H1 (cell line): ENCODE data around the gene MATN4. TPM values are rescaled to one million over a fixed set of nuclear protein-coding genes. Genes with fewer than 3 reads are reported as not detected.

Experiments
- CTCF ChIA-PET: fragments of 300-600 bp; sonication (Branson Sonifier 250); formaldehyde crosslinking; loops from one replicate; lab custom pipeline; 2021; ENCODE audit not compliant: partially characterized antibody; lab: Charles Lee
- POLR2A ChIA-PET: fragments of 300-600 bp; sonication (Branson Sonifier 250); formaldehyde crosslinking; loops from one replicate; lab custom pipeline; 2021; ENCODE audit warnings: inconsistent platforms; ENCODE audit not compliant: partially characterized antibody; lab: Charles Lee
- DNase-seq, 2 experiments: peaks; one replicate each; pipeline versions ENCODE4 v3.0.0 to v3.0.0-alpha.2; 2010 to 2022; ENCODE audit warnings: low spot score in 2 of 2, low read depth in 1 of 2, mixed read lengths in 1 of 2
- FAIRE-seq: peaks from 2 replicates; lab custom pipeline; 2011; peaks lifted over from hg19 to GRCh38; lab: Jason Lieb, UNC
- H2AFZ ChIP-seq: 2 replicates; pipeline ENCODE4 v1.8.1; 2012; ENCODE audit warnings: low read length, inconsistent platforms
- H2AK5ac ChIP-seq: 2 replicates; pipeline ENCODE4 v1.6.1; 2013; ENCODE audit warnings: low read depth, low read length
- H2BK120ac ChIP-seq: replicated peaks from 2 replicates; pipeline ENCODE3; 2013; ENCODE audit warnings: low read depth, low read length, inconsistent platforms
- H2BK12ac ChIP-seq: 2 replicates; pipeline ENCODE4 v1.6.1; 2013; ENCODE audit warnings: low read depth, low read length
- H2BK15ac ChIP-seq: 2 replicates; pipeline ENCODE4 v1.6.1; 2013; ENCODE audit warnings: low read length
- H2BK20ac ChIP-seq: 2 replicates; pipeline ENCODE4 v1.6.1; 2013; ENCODE audit warnings: low read length
- H2BK5ac ChIP-seq: 2 replicates; pipeline ENCODE4 v1.6.1; 2013; ENCODE audit warnings: low read depth, low read length
- H3K14ac ChIP-seq: 2 replicates; pipeline ENCODE4 v1.6.1; 2013; ENCODE audit warnings: inconsistent platforms; ENCODE audit not compliant: insufficient read length
- H3K18ac ChIP-seq: 2 replicates; pipeline ENCODE4 v1.6.1; 2013; ENCODE audit warnings: low read length; ENCODE audit errors: extremely low read depth
- H3K23ac ChIP-seq: 2 replicates; pipeline ENCODE4 v1.6.1; 2013; ENCODE audit warnings: inconsistent platforms; ENCODE audit not compliant: insufficient read length
- H3K23me2 ChIP-seq: 2 replicates; pipeline ENCODE4 v1.6.1; 2013; ENCODE audit warnings: low read depth, low read length
- H3K27ac ChIP-seq: 2 replicates; pipeline ENCODE4 v1.6.1; 2011; ENCODE audit warnings: low read depth, low read length, inconsistent platforms
- H3K27me3 ChIP-seq, 4 experiments: replicated peaks in 1 of 4; 1 replicate in 1 of 4; 2 replicates in 3 of 4; pipeline versions ENCODE4 v1.6.1 to v1.8.1; 2011 to 2013; ENCODE audit warnings: low read length in 3 of 4, mild to moderate bottlenecking in 3 of 4, inconsistent platforms in 2 of 4, mixed read lengths in 2 of 4, moderate library complexity in 1 of 4; ENCODE audit not compliant: control insufficient read depth in 3 of 4, insufficient read depth in 3 of 4; ENCODE audit errors: extremely low read depth in 1 of 4
- H3K36me3 ChIP-seq, 4 experiments: 2 replicates each; pipeline versions ENCODE4 v1.6.1 to v1.8.1; 2011 to 2013; ENCODE audit warnings: mild to moderate bottlenecking in 4 of 4, low read length in 3 of 4, moderate library complexity in 2 of 4, control low read depth in 1 of 4, inconsistent platforms in 1 of 4; ENCODE audit not compliant: insufficient read depth in 4 of 4, control insufficient read depth in 2 of 4
- H3K4ac ChIP-seq: replicated peaks from 2 replicates; pipeline ENCODE3; 2013; ENCODE audit warnings: low read length, low read depth, mixed read lengths, inconsistent platforms; ENCODE audit not compliant: insufficient read length
- H3K4me1 ChIP-seq, 4 experiments: replicated peaks in 1 of 4; 1 replicate in 1 of 4; 2 replicates in 3 of 4; pipeline versions ENCODE4 v1.6.1 to v1.8.1; 2011 to 2013; ENCODE audit warnings: low read length in 3 of 4, inconsistent platforms in 2 of 4, mixed read lengths in 1 of 4; ENCODE audit not compliant: insufficient read depth in 4 of 4, control insufficient read depth in 3 of 4
- H3K4me2 ChIP-seq, 2 experiments: 2 replicates each; pipeline versions ENCODE4 v1.6.1 to v1.8.1; 2011 to 2013; ENCODE audit warnings: low read depth in 2 of 2, low read length in 2 of 2, control low read depth in 1 of 2, inconsistent platforms in 1 of 2, mild to moderate bottlenecking in 1 of 2; ENCODE audit not compliant: insufficient read depth in 1 of 2
- H3K4me3 ChIP-seq, 4 experiments: fragments of 200-600, 300-600 bp in 1 of 4; sonication (generic), shearing (Covaris generic), sonication (Bioruptor Twin) in 1 of 4; 2 replicates each; pipeline versions ENCODE4 v1.5.1 to v1.8.1; 2011 to 2016; ENCODE audit warnings: low read length in 4 of 4, low read depth in 3 of 4, control low read depth in 2 of 4, inconsistent platforms in 2 of 4, mild to moderate bottlenecking in 2 of 4, mixed read lengths in 1 of 4, moderate library complexity in 1 of 4; ENCODE audit not compliant: insufficient read depth in 2 of 4; ENCODE audit errors: extremely low read depth in 1 of 4
- H3K56ac ChIP-seq: replicated peaks from 2 replicates; pipeline ENCODE3; 2013; ENCODE audit warnings: low read depth, mild to moderate bottlenecking, mixed read lengths, low read length, inconsistent platforms; ENCODE audit not compliant: insufficient read length
- H3K79me1 ChIP-seq: 2 replicates; pipeline ENCODE4 v1.6.1; 2013; ENCODE audit warnings: low read depth, low read length, control low read depth
- H3K79me2 ChIP-seq, 2 experiments: 2 replicates each; pipeline versions ENCODE4 v1.6.1 to v1.8.1; 2012 to 2013; ENCODE audit warnings: low read length in 2 of 2, mild to moderate bottlenecking in 2 of 2, inconsistent platforms in 1 of 2; ENCODE audit not compliant: insufficient read depth in 2 of 2, control insufficient read depth in 1 of 2
- H3K9ac ChIP-seq, 4 experiments: replicated peaks in 1 of 4; 1 replicate in 1 of 4; 2 replicates in 3 of 4; pipeline versions ENCODE4 v1.6.1 to v1.8.1; 2011 to 2013; ENCODE audit warnings: low read depth in 3 of 4, low read length in 3 of 4, control low read depth in 2 of 4, mild to moderate bottlenecking in 2 of 4, moderate library complexity in 2 of 4, inconsistent platforms in 1 of 4; ENCODE audit errors: extremely low read depth in 1 of 4
- H3K9me3 ChIP-seq, 2 experiments: 2 replicates each; pipeline versions ENCODE4 v1.6.1 to v1.8.1; 2012 to 2013; ENCODE audit warnings: mild to moderate bottlenecking in 2 of 2, moderate library complexity in 2 of 2, control low read depth in 1 of 2, inconsistent platforms in 1 of 2, low read depth in 1 of 2, low read length in 1 of 2, mixed read lengths in 1 of 2; ENCODE audit not compliant: insufficient read depth in 2 of 2
- H4K20me1 ChIP-seq, 2 experiments: replicated peaks in 1 of 2; 2 replicates each; pipeline versions ENCODE3 to v1.8.1; 2011 to 2013; ENCODE audit warnings: inconsistent platforms in 2 of 2, low read length in 2 of 2, mild to moderate bottlenecking in 1 of 2; ENCODE audit not compliant: insufficient read depth in 2 of 2, control insufficient read depth in 1 of 2
- H4K5ac ChIP-seq: 2 replicates; pipeline ENCODE4 v1.6.1; 2013; ENCODE audit warnings: low read length, low read depth, mixed read lengths, inconsistent platforms; ENCODE audit not compliant: insufficient read length
- H4K8ac ChIP-seq: 2 replicates; pipeline ENCODE4 v1.8.0; 2013; ENCODE audit warnings: mild to moderate bottlenecking, moderate library complexity, low read length, inconsistent platforms; ENCODE audit not compliant: insufficient read depth; ENCODE audit errors: extremely low read depth
- H4K91ac ChIP-seq: replicated peaks from 2 replicates; pipeline ENCODE3; 2013; ENCODE audit warnings: low read length, mixed read lengths, inconsistent platforms; ENCODE audit not compliant: insufficient read length
- ASH2L ChIP-seq: fragments of 200-600, 300-600 bp; sonication (generic); IDR thresholded peaks from one replicate; pipeline ENCODE4 v1.7.1; 2017; ENCODE audit warnings: low read length
- KDM1A ChIP-seq: fragments of 200-600, 300-600 bp; sonication (generic); IDR thresholded peaks from 2 replicates; pipeline ENCODE4 v1.7.1; 2016; ENCODE audit warnings: mild to moderate bottlenecking, low read length, borderline replicate concordance
- WGBS, 2 experiments: shearing (Covaris generic) in 1 of 2; methylation state at CpG; one replicate each; pipeline versions ENCODE4 v1.1.6 to v1.1.7; 2013 to 2015; ENCODE audit warnings: low lambda C conversion rate in 2 of 2, mixed read lengths in 2 of 2, inconsistent platforms in 1 of 2, low coverage in 1 of 2, missing lambda C conversion rate in 1 of 2; ENCODE audit not compliant: insufficient replicate concordance in 2 of 2, insufficient coverage in 1 of 2, insufficient read length in 1 of 2; ENCODE audit errors: extremely low coverage in 1 of 2, missing lambda C conversion rate in 1 of 2; 5-methylcytosine and 5-hydroxymethylcytosine counted together
- polyA plus RNA-seq, 7 experiments: library from polyadenylated mRNA; depleted of rRNA in 3 of 7; stranded (reverse) in 5 of 7; unstranded in 2 of 7; fragments of >200 nt in 5 of 7; fragments of 200-250 nt in 2 of 7; gene quantifications; 1 replicate in 5 of 7; 2 replicates in 1 of 7; 4 replicates in 1 of 7; pipeline versions ENCODE4 v1.2.1 to v1.2.3, GENCODE V29; 2011 to 2013; ENCODE audit warnings: missing spikeins in 2 of 7, mixed read lengths in 2 of 7
- total RNA-seq: library from RNA; stranded (reverse); fragmentation: NEBNext Ultra II Directional; extraction: Animal tissue kit (Norgen Biotek cat#: 25700); gene quantifications from 2 replicates; pipeline ENCODE4 v1.2.1, GENCODE V29; 2021

The MATN4 gene
- total and polyA plus RNA-seq, 2 of the 8 experiments (the other 6 are each of a cell fraction or from before 2014, with no cell fraction given): 2.1 to 4.4 TPM

DNA sequence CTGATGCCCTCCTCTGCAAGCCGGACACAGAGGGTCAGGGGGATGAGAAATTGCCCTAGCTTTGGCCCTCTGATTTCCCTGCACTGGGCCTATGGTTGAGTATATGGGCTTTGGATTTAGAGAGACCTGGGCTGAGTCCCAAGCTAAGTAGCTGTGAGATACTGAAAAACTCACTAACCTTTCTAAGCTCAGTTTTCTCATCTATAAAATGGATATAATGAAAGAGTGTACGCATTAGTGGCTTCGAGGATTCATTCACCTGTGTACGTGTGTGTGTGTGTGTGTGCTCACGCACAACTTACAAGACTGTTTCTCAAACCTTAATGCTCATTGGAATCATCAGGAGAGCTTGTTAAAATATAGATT is 14.1 kb downstream of the MATN4 start:
- no peak overlapping the region for H4K8ac ChIP-seq
- no peak overlapping the region for H3K56ac ChIP-seq
- H3K27me3 ChIP-seq: peaks cover 0 to 20% (median 11%) of the 10 kb centered on the region in 4 experiments; a peak in 6 of 7 replicates
- H3K36me3 ChIP-seq: 0 out of 8 replicates have a peak, but pooled peaks cover 0 to 3% (median 0%) of the 10 kb centered on the region in 4 experiments
- no peak overlapping the region for H2AK5ac ChIP-seq
- WGBS, 2 experiments: 78% methylated on average over 5 of the region's 5 CpGs; no CpG with 5 or more reads in 1 of the 2 experiments
- H3K4me3 ChIP-seq: peak overlapping the region in 2 of 4 experiments; percentile 48 to 61; a peak in 2 of 8 replicates
- no peak overlapping the region for H4K5ac ChIP-seq
- no peak overlapping the region for H2AFZ ChIP-seq
- peak overlapping the region; percentile 65 to 71; a peak in 1 of 4 replicates for H3K4me2 ChIP-seq
- H4K20me1 ChIP-seq: no peaks in the 10 kb centered on the region
- CTCF ChIA-PET: interaction anchor here (0.8 to 6.2 kb wide), 47 partner anchors 8 to 719 kb away, joined by 3 to 104 read pairs (median 4); partner anchors contain the start of genes MATN4, PIGT, RBPJL and TP53TG5
- H3K18ac ChIP-seq: no peak overlapping the region
- POLR2A ChIA-PET: interaction anchor here (0.6 to 3.1 kb wide), 10 partner anchors 10 to 640 kb away, joined by 3 to 18 read pairs (median 3); partner anchors contain the start of genes MATN4, SDC4 and WFDC5
- no peaks in the 10 kb centered on the region for H3K79me2 ChIP-seq
- no peak overlapping the region for H2BK5ac ChIP-seq
- no peak overlapping the region for H3K27ac ChIP-seq
- no peak overlapping the region for H4K91ac ChIP-seq
- no peak overlapping the region for H3K23ac ChIP-seq
- no peak overlapping the region for H2BK120ac ChIP-seq
- no peak overlapping the region for H2BK15ac ChIP-seq
- H2BK12ac ChIP-seq: no peak overlapping the region
- no peak overlapping the region for H3K14ac ChIP-seq
- H3K4ac ChIP-seq: no peak overlapping the region
- H2BK20ac ChIP-seq: no peak overlapping the region
- FAIRE-seq (no peak), DNase-seq (no peak)
- 0 out of 2 replicates have a peak, but pooled peaks have one; percentile 27 for TF ChIP-seq KDM1A
- no peak for TF ChIP-seq ASH2L
- H3K23me2 ChIP-seq: peaks cover 7% of the 10 kb centered on the region; the same call in 1 of the 2 replicates
- peaks cover 0 to 3% (median 0%) of the 10 kb centered on the region in 4 experiments; a peak in 3 of 7 replicates for H3K4me1 ChIP-seq
- no peaks in the 10 kb centered on the region for H3K79me1 ChIP-seq
- no peak overlapping the region for H3K9ac ChIP-seq
- H3K9me3 ChIP-seq: peaks cover 8 to 12% of the 10 kb centered on the region in 2 experiments
